Activated naive CD4-positive, alpha-beta T cell treated with anti-CD3 and anti-CD28 coated beads for 36 hours (primary cell): ENCODE measurements around the gene SPACDR. TPM values are rescaled to one million over a fixed set of nuclear protein-coding genes. Genes with fewer than 3 reads are reported as not detected.
A peak's percentile ranks its signal among the peaks of the same experiment; 100 is the strongest.
"Not testable (repeated sequence)": the region's sequence is repeated elsewhere in the genome, so short reads cannot be mapped to it uniquely, and the experiment has no call there.

Source experiments
- CTCF ChIA-PET: fragments of 350-600 bp; sonication (Branson Sonifier 250); formaldehyde crosslinking; loops from one replicate; lab custom pipeline; 2021; ENCODE audit warnings: antibody characterized with exemption; lab: Charles Lee
- DNase-seq: peaks from one replicate; pipeline ENCODE4 v3.0.0-alpha.2; 2020
- H3K27ac Mint-ChIP-seq: one replicate; pipeline ENCODE4 v1.8.0; 2021; ENCODE audit warnings: mild to moderate bottlenecking, mixed read lengths
- H3K27me3 Mint-ChIP-seq: one replicate; pipeline ENCODE4 v1.8.0; 2021; ENCODE audit warnings: low read depth, mixed read lengths
- H3K36me3 Mint-ChIP-seq: one replicate; pipeline ENCODE4 v1.8.0; 2021; ENCODE audit warnings: low read depth, mixed read lengths
- H3K4me1 Mint-ChIP-seq: one replicate; pipeline ENCODE4 v1.8.0; 2021; ENCODE audit warnings: low read depth, mixed read lengths
- H3K4me3 Mint-ChIP-seq: one replicate; pipeline ENCODE4 v1.8.0; 2021; ENCODE audit warnings: mild to moderate bottlenecking, moderate library complexity, mixed read lengths
- H3K9me3 Mint-ChIP-seq: one replicate; pipeline ENCODE4 v1.8.0; 2021; ENCODE audit warnings: mixed read lengths
- intact Hi-C: fragments of 100-400 bp; cut with micrococcal nuclease; formaldehyde crosslinking; loops from one replicate; pipeline ENCODE4 v1.15.1; 2023
- total RNA-seq, 2 experiments: library from RNA; stranded (reverse); gene quantifications; one replicate each; pipeline ENCODE4 v1.2.3, GENCODE V29; 2021

Gene SPACDR
- total RNA-seq, 2 experiments from 2014 or later, result 2.3 to 2.6 TPM

DNA sequence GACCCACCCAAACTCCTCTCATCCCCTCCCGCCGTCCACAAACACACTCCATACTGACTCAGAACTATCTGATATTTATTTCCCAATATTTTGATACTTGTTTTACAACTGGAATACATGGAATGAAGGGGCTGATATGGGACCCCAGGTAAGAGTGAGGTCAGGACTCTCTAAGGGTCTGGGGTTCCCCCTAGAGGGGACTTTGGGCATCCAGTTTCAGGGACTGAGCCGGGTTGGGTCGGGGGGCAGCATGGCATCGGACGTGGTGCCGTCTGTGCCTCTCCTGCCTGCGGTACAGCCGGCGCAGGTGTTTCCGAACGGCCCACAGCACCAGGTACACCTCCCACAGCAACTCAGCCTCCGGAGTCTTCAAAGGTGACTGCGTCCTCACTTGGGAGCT lies 7.5 kb downstream of the SPACDR start:
- no peaks in the 10 kb centered on the region for H3K27me3 Mint-ChIP-seq

DNA sequence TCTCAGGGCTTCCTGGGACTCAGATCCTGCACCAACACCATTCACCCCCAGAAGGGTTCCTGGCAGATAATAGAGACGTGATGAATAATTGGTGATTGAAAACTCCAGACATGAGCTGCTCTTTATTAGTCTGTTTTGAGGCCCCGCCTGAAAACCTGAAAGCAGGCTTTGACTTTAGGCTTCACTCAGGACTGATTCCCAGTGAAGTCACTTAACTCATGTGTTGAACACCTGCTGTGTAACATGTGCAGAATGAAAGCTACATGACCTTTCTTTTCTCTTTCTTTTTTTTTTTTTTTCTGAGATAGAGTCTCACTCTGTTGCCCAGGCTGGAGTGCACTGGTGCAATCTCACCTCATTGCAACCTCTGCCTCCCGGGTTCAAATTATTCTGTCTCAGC lies 8.9 kb downstream of the SPACDR start:
- H3K4me3 Mint-ChIP-seq, result no peak overlapping the region

More for the DNA sequence above, 7.5 kb downstream of the SPACDR start:
- CTCF ChIA-PET, result interaction anchor here (0.6 kb wide), 1 partner anchor 354 kb away, joined by 3 read pairs; no protein-coding TSS in a partner anchor
- no peak for DNase-seq
- no peaks in the 10 kb centered on the region for H3K36me3 Mint-ChIP-seq
- no peaks in the 10 kb centered on the region for H3K9me3 Mint-ChIP-seq
- no peak overlapping the region for H3K27ac Mint-ChIP-seq
- intact Hi-C loops, result no loop called here
- H3K4me1 Mint-ChIP-seq, result peaks cover 21% of the 10 kb centered on the region
- no peak overlapping the region for H3K4me3 Mint-ChIP-seq

DNA sequence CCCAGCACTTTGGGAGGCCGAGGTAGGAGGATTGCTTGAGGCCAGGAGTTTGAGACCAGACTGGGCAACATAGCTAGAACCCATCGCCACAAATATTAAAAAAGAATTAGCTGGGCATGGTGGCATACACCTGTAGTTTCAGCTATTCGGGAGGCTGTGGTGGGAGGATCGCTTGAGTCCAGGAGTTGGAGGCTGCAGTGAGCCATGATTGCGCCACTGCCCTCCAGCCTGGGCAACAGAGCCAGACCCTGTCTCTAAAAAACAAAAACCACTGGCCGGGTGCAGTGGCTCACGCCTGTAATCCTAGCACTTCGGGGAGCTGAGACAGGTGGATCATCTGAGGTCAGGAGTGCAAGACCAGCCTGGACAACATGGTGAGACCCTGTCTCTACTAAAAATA lies 10.2 kb downstream of the SPACDR start:
- H3K27ac Mint-ChIP-seq, H3K36me3 Mint-ChIP-seq, H3K27me3 Mint-ChIP-seq, H3K9me3 Mint-ChIP-seq, intact Hi-C loops, H3K4me3 Mint-ChIP-seq, DNase-seq: not testable (repeated sequence)
- CTCF ChIA-PET, result interaction anchor here (0.7 to 1.1 kb wide), 3 partner anchors 18 to 32 kb away, joined by 3 read pairs; no protein-coding TSS in a partner anchor
- H3K4me1 Mint-ChIP-seq, result peaks cover 27% of the 10 kb centered on the region

More for the DNA sequence above, 8.9 kb downstream of the SPACDR start:
- H3K27ac Mint-ChIP-seq, result no peak overlapping the region
- no peaks in the 10 kb centered on the region for H3K36me3 Mint-ChIP-seq
- no peaks in the 10 kb centered on the region for H3K27me3 Mint-ChIP-seq
- H3K9me3 Mint-ChIP-seq, result no peaks in the 10 kb centered on the region
- no peak for DNase-seq
- CTCF ChIA-PET, result interaction anchor here (0.6 to 1.7 kb wide), 8 partner anchors 9 to 611 kb away, joined by 3 to 22 read pairs (median 4); no protein-coding TSS in a partner anchor
- intact Hi-C loops, result no loop called here
- peaks cover 27% of the 10 kb centered on the region for H3K4me1 Mint-ChIP-seq

DNA sequence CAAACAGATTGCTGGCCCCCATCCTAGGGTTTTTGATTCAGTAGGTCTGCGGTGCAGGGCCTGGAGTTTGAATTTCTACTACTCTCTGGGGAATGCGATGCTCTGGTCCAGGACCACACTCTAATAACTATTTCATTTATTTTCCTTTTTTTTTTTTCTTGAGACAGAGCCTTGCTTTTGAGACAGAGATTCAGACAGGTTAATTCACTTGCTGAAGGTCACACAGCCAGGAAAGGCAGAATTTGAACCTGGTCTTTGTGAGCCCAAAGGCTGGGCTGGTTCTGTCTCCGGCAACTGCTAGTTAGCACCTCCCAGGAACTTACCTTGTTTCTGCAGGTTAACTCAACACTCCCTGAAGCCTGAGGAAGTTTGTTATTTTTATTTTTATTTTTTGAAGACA lies 11.5 kb downstream of the SPACDR start:
- Mint-ChIP-seq H3K4me3 (no peak overlapping the region), H3K27ac (no peak overlapping the region), H3K36me3 (no peaks in the 10 kb centered on the region)

DNA sequence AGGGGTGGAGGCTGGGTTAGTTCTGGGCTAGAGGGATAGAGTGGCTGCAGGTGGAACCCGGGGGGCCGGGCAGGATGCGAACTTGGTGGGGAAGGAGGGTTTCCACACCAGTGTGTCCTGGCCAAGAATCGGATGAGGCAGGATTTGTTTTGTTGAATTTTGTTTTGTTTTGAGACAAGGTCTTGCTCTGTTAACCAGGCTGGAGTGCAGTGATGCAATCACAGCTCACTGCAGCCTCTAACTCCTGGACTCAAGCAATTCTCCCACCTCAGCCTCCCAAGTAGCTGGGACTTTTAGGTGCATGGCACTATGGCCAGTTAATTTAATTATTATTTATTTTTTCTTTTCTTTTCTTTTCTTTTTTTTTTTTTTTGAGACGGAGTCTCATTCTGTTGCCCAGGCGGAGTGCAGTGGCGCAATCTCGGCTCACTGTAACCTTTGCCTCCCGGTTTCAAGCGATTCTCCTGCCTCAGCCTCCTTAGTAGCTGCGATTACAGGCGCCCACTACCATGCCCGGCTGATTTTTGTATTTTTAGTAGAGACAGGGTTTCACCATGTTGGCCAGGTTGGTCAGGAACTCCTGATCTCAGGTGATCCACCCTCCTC lies 14.8 kb downstream of the SPACDR start:
- Mint-ChIP-seq H3K36me3 (no peaks in the 10 kb centered on the region), H3K4me1 (peaks cover 26% of the 10 kb centered on the region), H3K27me3 (no peaks in the 10 kb centered on the region), H3K27ac (no peak overlapping the region), H3K9me3 (no peaks in the 10 kb centered on the region), H3K4me3 (no peak overlapping the region)
- intact Hi-C loops, result no loop called here
- CTCF ChIA-PET, result interaction anchor here (0.6 to 2.1 kb wide), 8 partner anchors 10 to 268 kb away, joined by 3 to 10 read pairs (median 4); partner anchors contain the start of genes PPP1R35 and SPACDR
- DNase-seq, result no peak

More for the DNA sequence above, 11.5 kb downstream of the SPACDR start:
- H3K9me3 Mint-ChIP-seq, result no peaks in the 10 kb centered on the region
- intact Hi-C loops, result no loop called here
- H3K4me1 Mint-ChIP-seq, result peaks cover 27% of the 10 kb centered on the region
- DNase-seq, result no peak
- no peaks in the 10 kb centered on the region for H3K27me3 Mint-ChIP-seq
- CTCF ChIA-PET, result interaction anchor here (0.6 to 1.6 kb wide), 5 partner anchors 9 to 95 kb away, joined by 3 to 5 read pairs (median 4); no protein-coding TSS in a partner anchor

DNA sequence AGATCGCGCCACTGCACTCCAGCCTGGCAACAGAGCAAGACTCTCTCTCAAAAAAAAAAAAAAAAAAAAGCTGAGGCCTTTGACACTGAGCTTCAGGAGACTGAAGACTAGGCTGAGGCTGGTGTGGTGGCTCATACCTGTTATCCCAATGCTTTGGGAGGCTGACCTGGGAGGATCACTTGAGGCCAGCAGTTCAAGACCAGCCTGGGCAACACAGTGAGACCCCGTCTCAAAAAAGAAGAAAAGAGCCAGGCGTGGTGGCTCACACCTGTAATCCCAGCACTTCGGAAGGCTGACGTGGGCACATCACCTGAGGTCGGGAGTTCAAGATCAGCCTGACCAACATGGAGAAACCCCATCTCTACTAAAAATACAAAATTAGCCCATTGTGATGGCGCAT lies 16.7 kb downstream of the SPACDR start:
- CTCF ChIA-PET, result interaction anchor here (0.6 to 1.6 kb wide), 3 partner anchors 7 to 35 kb away, joined by 3 read pairs; no protein-coding TSS in a partner anchor
- H3K9me3 Mint-ChIP-seq, H3K4me3 Mint-ChIP-seq, H3K27me3 Mint-ChIP-seq, H3K27ac Mint-ChIP-seq, H3K36me3 Mint-ChIP-seq, intact Hi-C loops, DNase-seq: not testable (repeated sequence)
- peaks cover 20% of the 10 kb centered on the region for H3K4me1 Mint-ChIP-seq

DNA sequence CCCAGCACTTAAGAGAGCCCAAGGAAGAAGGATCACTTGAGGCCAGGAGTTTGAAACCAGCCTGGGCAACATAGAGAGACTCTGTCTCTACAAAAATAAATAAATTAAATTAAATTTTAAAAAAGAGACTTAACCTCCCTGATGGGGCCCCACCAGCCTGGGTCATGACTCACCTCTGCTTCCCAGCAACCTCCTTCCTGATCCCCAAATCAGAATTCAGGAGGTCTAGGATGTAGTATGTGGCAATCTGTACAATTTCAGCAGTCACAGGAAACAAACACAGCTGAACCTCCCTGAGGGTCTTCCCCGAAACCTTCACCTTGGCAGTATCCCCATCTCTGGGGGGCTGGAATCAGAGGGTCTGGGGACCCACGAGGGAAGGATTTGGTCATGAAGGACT lies 18.0 kb downstream of the SPACDR start:
- H3K36me3 Mint-ChIP-seq, result no peaks in the 10 kb centered on the region
- no peaks in the 10 kb centered on the region for H3K27me3 Mint-ChIP-seq
- CTCF ChIA-PET, result interaction anchor here (0.7 to 1.7 kb wide), 4 partner anchors 9 to 184 kb away, joined by 3 read pairs; no protein-coding TSS in a partner anchor
- DNase-seq, result no peak
- no peak overlapping the region for H3K27ac Mint-ChIP-seq
- H3K9me3 Mint-ChIP-seq, result no peaks in the 10 kb centered on the region
- intact Hi-C loops, result no loop called here
- peaks cover 20% of the 10 kb centered on the region for H3K4me1 Mint-ChIP-seq
- H3K4me3 Mint-ChIP-seq, result no peak overlapping the region

DNA sequence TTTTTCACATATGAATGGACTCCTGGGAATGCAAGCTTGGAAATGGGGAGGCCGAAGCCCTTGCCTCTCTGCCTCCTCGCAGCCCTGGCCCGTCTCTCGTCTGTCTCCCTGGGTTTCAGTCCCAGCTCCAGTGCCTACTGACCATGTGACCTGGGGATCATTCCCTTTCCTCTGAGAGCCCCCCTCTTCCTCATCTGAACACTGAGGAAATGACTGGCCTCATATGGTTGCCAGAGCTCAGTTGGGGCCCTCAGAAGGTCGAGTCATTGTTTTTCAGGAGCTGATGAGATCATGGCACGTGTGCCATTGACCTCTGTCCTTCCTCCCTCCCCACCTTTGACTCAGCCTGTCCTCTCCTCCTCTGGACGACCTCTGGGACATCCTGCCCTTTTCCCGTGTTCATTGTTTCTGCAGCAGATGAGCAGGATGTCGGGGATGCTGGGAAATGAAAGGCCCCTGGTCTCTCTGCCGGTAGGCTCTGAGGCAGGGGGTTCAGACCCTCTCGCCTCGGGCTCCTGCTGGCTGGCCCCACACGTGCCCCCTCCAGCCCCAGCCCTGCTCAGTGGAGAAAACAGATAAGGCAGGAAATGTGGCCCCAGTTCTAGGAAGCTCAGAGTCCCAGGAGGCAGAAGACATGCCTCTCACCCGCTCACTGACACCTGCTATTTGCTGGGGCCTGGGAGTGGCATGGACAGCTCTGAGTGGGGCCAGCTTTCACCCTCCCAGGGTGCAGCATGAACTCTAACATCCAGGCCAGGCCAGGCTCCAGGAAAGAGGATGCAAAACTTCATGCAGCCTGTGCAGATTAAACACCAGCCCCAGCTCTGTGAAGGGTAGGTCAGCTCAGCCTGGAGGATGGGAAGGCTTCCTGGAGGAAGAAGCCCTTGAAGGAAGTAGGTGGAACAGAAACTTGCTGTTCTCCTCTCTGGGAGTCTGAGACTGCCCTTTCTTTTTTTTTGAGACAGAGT lies 19.5 kb downstream of the SPACDR start:
- Mint-ChIP-seq H3K4me3 (no peak overlapping the region), H3K27ac (peak overlapping the region; percentile 63), H3K36me3 (no peaks in the 10 kb centered on the region), H3K9me3 (no peaks in the 10 kb centered on the region), H3K4me1 (peaks cover 14% of the 10 kb centered on the region), H3K27me3 (no peaks in the 10 kb centered on the region)
- intact Hi-C loops, result no loop called here
- CTCF ChIA-PET, result interaction anchor here (0.5 to 1.7 kb wide), 7 partner anchors 9 to 312 kb away, joined by 3 to 6 read pairs (median 3); no protein-coding TSS in a partner anchor
- DNase-seq, result peak; percentile 45

DNA sequence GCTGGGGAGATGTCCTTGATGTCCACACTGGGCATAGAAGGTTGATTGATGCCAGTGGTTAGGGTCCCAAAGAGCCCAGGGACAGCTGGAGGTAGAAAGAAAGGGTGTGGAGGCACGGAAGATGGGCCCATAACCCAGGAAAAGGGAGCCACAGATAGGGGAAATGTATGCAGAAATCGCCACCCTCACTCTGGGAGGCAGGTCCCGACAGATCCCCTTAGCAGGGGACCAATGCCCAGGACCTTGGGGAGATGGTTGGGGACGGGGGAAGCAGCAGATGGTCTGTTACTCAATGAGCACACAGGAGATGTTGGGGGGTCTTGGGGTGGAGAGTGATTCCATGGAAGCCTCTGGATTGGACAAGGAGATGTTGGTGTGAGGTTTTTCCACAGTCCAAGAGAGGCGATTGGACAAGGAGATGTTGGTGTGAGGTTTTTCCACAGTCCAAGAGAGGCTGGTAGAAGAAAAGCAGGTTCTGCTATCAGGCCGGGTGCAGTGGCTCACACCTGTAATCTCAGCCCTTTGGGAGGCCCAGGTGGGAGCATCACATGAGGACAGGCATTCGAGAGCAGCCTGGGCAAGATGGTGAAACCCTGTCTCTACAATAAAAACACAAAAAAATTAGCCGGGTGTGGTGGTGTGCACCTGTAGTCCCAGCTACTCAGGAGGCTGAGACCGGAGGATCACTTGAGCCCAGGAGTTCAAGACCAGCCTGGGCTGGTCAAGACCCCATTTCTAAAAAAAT lies 20.8 kb downstream of the SPACDR start:
- intact Hi-C loops, result no loop called here
- H3K27ac Mint-ChIP-seq, result no peak overlapping the region
- H3K9me3 Mint-ChIP-seq, result no peaks in the 10 kb centered on the region
- no peak for DNase-seq
- H3K27me3 Mint-ChIP-seq, result no peaks in the 10 kb centered on the region
- H3K4me3 Mint-ChIP-seq, result no peak overlapping the region
- CTCF ChIA-PET, result interaction anchor here (0.6 to 1.4 kb wide), 3 partner anchors 13 to 262 kb away, joined by 3 to 4 read pairs (median 3); no protein-coding TSS in a partner anchor
- H3K36me3 Mint-ChIP-seq, result no peaks in the 10 kb centered on the region
- peaks cover 14% of the 10 kb centered on the region for H3K4me1 Mint-ChIP-seq

DNA sequence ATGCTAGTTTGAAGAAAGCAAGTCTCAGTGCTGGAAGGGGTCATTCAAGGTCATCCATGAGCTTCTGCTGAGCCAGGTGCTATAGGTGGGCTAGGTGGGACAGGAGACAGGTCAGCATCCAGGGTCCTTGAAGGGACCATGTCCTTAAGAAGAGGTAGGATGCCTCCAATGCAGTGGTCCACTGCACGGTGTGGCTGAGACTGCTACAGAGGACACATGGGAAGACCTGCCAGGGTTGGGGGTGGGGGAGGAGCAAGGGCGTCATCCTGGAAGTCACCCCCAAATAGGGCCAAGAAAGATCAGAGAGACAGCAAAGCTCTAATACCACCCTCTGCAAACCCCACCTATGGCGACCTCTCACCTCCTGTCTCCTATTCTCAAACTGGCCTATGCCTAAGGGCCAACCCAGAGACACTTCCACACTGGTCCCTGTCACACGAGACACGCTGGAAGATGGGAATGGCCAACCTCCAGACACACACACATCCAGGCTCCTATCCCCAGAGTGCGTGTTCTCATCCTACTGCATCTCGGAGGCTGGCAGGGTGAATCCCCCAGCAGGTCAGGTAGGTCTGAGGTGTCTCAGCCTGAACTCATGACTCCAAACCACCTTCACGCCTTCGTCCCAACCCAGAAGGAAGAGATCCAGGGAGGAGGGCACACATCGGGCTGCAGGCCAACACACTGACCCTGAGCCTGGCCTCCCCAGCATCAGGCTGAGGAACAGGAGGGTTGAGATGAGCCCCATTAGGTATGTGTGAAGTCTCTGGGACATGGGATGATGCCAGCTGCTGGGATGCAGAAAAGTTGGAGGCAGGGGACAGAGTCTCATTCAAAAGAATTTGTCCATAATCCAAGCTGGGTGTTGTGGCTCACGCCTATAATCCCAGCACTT lies 22.2 kb downstream of the SPACDR start:
- peaks cover 14% of the 10 kb centered on the region for H3K4me1 Mint-ChIP-seq
- no peak for DNase-seq
- no peak overlapping the region for H3K27ac Mint-ChIP-seq
- H3K9me3 Mint-ChIP-seq, result no peaks in the 10 kb centered on the region
- H3K4me3 Mint-ChIP-seq, result no peak overlapping the region
- H3K27me3 Mint-ChIP-seq, result no peaks in the 10 kb centered on the region
- intact Hi-C loops, result no loop called here
- CTCF ChIA-PET, result interaction anchor here (0.6 to 0.8 kb wide), 2 partner anchors 66 to 263 kb away, joined by 3 read pairs; no protein-coding TSS in a partner anchor
- H3K36me3 Mint-ChIP-seq, result no peaks in the 10 kb centered on the region

DNA sequence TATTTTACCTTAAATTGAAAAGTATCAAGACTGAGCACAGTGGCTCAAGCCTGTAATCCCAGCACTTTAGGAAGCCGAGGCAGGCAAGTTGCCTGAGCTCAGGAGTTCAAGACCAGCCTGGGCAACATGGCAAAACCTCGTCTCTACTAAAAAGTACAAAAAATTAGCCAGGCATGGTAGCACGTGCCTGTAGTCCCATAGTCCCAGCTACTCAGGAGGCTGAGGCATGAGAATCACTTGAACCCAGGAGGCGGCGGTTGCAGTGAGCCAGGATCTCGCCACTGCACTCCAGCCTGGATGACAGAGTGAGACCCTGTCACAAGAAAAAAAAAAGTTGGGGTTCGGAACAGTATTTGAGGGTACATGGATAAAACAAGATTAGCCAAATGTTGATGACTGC lies 24.8 kb downstream of the SPACDR start:
- peaks cover 17% of the 10 kb centered on the region for H3K36me3 Mint-ChIP-seq
- H3K4me1 Mint-ChIP-seq, result peaks cover 17% of the 10 kb centered on the region
- H3K27ac Mint-ChIP-seq, DNase-seq, H3K27me3 Mint-ChIP-seq, intact Hi-C loops, H3K4me3 Mint-ChIP-seq, H3K9me3 Mint-ChIP-seq: not testable (repeated sequence)
- CTCF ChIA-PET, result interaction anchor here (2.7 kb wide), 1 partner anchor 11 kb away, joined by 10 read pairs; no protein-coding TSS in a partner anchor
